Activated CD4-positive, alpha-beta T cell treated with anti-CD3 and anti-CD28 coated beads for 24 hours (primary cell): ENCODE results near the gene B4GALT2.
A peak's percentile ranks its signal among the peaks of the same experiment; 100 is the strongest.

ENCODE experiments used
- DNase-seq, 2 donors: peaks; one replicate each; pipeline ENCODE4 v3.0.0-alpha.2; 2020; ENCODE audit warnings: low read depth in 2 of 2

Gene B4GALT2

DNA sequence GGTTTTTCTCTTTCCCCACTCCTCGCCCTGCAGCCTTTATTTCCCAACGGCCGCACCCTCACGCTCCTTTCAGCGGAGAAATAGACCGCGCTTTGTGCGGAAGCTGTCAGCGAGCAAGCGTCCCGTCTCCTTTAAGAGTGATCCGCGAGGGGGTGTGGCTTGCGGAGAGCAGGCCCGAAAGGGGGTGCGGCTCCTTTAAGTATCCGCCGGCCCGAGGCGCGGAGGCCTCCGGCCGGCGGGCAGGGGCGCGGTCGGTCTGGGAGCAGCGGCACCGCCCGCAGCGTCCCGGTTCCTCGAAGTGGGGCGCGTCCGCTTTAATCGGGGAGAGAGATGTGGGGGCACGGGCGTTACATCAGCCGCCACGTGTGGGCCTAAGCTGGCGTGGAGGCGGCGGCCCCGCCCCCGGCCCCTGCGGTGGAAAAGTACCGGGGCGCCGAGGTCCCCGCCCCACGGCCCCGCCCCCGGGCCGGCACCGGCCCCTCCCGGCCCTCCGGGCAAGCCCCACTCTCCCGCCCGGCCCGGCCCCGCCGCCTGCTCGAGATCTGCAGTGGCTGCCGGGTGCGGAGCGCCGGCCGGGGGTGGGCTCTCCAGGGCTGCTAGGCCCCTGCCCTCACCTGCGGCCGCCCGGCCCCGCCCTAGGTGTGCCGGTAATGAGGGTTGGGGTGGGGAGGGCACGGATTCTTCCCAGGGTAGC, 51.0 kb downstream of the B4GALT2 start:
- peak; percentile 80 to 82 for DNase-seq

DNA sequence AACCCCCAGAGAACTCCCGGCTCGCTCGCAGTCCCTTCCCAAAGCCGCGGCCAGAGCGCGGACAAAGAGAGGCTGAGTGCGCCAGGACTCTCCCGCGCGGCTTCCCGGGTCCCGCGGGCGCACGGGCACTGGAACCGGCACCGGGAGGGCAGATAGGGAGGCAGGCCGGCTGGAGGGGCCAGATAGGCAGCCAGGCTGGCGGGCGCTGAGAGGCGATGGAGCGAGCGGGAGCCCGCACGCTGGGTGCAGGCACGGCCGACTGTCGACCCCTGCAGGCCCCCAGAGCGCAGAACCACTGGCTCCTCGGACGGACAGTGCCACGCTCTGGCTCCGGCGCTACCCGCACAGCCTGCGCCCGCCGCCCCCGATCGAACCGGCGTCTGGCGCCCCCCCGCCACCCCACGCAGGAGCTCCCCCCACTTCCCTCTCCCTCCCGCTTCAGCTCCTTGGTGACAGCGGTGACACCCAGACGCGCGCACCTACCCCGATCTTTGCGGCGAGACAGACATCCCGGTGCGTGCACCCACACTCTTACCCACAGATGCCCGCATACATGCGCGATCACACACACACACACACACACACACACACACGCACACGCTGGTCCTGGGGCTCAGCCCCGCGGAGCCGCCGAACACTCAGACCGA, 51.7 kb downstream of the B4GALT2 start:
- peak; percentile 16 to 23 for DNase-seq

DNA sequence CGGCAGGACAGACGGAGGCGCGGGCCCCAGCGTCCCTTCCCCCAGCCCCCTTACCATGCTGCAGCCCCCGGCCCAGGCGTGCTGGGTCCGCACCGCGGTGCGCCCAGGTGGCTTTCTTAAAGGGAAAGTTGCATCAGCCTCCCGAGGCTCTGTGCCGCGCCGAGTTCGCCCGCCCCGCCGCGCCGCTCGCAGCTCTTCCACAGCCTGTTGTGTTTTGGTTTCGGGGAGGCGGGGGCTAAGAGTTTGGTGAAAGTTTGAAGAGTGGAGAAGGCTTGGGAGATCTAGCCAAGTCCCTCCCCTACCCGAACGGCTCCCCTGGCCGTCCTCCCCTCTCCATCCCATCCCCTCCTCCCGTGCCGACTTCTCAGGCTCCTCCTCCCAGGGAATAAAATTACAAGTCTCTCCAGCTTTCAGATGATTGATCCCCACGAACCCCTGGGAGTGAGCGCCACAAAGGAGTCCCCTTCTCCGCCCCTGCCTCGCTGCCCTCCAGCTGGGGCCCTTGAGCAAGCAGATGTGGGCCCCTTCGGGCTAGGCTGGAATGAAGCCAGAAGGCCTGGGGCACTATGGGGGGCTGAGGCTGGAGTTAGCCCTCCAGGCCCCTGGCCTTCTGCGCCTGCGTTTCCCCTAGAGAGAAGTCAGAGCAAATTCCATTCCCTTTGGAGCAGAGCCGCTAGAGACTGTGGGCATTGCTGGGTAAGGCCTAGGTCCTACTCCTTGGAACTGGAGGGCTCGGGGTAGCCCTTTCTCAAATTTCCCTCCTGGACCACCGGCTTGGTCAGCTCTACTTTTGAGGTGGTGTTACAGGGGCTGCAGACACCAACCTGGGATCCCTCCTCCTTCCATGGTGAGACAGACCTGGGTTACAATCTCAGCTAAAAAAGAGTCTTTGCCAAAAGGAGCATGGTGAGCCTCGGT, 52.5 kb downstream of the B4GALT2 start, which contains the start of gene SLC6A9:
TSS of gene SLC6A9 (minus strand) at position 211 of the 918 bp plus-strand sequence. CDS start 7,185 bp downstream, outside the sequence.
- DNase-seq, result peak; percentile 37 to 38

DNA sequence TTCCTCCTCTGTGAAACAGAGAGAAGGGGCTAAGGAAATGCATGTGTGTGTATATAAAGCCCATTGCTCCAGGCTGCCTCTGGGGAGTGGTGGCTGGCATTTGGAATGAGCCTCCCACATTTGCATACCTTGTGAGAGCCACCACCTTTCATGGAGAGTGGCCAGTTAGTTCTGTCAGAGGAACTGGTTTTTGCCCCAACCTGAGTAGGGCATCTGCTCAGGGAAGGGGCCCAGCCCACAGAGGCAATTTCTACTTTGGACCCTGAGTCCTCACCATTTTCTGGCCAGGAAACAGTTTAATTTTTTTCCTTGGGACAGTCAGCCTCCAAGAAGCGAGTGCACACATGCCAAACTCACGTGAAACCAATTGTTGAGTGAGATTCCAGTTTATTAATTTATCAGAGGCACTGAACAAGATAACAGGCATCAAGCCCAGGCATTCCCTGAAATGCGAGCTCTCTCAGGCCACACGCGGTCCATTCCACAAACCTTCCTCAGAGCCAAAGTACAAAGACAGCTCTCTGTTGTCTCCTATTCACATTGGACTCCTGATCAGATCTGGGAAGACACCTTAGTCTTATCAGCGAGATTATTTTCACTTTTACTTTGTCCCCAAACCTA, 53.3 kb downstream of the B4GALT2 start:
- DNase-seq, result no peak

DNA sequence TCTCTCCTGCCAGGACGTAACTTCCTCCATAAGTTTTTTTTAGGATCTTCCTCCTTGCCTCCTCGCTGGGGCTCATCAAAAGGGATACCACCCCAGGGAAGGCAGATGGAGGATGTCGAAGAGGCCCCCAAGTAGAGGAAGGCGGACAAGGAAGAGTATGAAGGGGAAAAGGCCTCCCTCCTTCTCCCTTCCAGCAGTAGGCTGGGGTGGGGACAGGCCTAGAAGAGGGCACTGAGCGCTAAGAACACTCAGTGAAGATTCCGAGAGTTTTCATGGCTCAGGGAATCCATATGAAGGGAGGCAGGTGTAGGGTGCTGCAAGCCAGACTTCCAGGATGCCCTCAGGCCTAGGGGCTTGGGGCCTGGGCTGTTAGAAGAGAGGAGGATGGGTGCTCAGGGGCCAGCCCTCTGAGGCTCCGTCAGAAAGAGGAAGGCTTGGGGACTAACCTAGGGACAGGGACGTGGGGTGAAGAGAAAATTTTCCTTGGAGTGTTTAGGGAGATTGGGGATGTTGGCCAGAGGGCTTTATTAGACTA, 54.1 kb downstream of the B4GALT2 start:
- DNase-seq, result no peak

DNA sequence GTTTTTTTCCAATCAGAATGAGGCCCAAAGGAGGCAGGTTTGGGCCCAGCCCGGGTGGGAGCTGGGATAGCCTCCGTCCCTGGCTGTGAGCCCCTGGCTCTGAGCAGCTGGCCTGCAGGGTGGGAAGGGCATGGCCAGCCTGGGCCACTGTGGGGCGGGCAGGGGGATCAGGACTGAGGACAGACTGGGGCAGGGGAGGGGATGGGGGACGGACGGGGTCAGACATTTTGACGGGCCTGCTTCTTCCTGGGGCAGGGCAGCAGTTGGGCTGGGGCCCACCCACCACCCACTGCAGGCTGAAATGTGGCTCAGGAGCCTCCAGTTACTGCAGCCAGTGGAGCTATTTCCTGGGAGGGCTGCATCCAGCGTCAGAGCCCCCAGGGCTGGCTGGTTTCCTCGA, 54.7 kb downstream of the B4GALT2 start:
- no peak for DNase-seq

DNA sequence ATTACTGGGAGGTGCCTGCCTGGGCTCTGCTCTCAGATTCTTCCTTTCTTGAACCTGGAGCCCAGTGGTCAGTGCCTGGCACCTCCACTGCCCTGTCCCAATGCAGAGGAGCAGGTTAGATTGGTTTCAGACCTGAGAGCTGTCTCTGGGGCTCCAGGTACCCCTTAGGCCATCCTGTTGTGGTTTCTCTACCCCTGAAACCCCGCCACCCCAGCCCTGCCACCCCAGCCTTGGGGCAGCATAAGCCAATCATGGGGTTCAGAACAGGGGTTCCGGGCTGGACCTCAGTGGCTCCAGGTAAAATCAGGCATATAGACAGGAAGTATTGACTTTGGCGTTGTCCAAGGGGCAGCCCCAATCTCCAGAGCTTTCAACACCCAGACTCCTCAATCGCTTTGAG, 55.4 kb downstream of the B4GALT2 start:
- no peak for DNase-seq

DNA sequence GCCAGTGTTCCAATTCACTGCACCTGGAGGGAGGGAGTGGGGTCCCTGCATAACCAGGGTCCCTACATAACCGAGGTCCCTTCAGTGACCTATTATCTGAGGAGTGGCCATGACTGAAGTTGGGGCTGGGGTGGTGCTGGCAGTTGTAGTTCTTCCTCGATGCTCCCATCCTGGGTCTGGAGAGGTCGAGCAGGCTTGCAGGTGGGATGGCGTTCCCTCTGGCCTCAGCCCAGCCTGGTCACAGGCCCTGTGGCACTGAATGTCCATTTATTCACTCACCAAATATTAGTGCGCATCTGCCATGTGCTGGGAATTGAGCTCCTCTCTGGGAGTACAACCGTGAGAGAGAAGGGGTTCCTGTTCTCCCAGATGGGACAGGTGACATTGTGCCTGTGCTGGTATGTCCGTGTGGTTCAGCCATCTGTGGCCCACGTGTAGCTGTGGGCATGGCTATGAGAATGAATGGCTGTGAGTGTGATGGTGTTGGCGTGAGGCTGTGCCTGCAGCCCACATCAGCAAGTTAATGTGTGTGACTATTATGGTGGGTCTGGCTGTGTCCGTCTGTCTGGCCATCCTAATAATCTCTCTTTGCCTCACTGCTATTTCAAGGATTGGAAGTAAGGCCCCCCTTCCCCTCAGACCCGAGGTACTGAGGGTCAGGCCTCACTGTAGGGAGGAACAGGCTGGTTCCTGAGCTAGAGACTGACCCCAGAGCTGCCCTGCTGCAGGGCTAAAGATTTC, 56.1 kb downstream of the B4GALT2 start:
- DNase-seq, result no peak

DNA sequence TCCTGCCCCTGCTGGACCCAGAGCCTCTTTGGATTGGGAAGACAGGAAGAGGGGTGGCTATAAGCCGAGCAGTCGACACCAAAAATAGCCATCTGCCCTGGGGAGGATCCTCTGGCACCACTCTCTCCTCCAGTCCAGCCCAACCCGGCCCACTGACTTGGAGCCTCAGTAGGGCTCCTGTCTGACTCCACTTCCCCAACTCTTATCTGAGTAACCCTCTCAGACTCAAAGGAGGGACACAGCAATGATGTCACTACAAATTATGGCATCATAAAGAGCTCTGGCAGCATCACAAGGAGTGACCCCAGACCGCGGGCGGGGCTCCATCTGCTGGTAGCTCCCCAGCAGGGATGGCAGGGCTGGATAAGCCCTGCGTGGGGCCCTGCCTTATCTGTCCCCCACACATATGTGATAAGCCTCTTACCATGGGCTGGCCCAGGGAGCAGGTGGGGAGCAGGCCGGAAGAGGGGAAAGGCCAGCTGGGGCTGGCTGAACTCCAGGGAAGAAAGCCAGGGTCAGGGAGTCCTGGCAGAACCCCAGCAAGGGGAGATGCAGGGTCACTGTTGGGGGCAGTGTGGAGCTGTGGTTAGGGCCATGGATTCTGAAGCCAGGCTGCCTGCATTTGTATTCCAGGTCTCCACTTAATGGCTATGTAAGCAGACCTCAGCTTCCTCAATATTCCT, 56.9 kb downstream of the B4GALT2 start:
- no peak for DNase-seq

DNA sequence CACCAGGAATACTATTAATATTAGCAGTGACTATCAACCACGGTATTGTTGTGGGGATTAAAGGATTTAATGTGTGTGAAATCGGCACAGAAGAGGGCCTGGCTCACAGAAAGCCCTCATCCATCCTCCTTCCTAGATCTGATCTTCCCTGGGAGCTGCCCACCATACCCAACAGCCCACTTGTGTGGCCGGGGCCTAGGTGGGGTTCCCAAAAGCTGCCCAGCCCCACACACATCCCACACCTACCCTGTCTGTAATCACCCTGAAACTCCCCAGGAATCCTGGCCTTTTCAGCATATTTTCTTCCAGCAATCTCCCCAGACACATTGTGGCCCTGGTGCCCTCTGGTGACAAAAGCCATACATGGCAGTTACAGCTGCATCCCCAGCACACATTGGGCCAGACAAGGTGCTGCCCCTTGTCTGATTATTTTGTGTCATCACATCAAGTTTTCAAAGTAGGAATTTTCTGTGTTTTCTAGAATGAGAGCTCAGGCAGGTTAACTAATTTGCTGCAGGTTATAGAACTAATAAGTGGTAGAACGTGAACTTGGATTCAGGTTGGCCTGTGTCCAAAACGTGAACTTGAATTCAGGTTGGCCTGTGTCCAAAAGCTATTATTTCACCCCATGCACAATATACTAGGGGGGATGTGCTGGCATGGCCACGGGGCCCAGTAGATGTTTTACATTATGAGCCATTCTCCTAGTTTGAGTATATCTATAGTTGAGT, 57.6 kb downstream of the B4GALT2 start:
- DNase-seq, result peak; percentile 51 to 59

DNA sequence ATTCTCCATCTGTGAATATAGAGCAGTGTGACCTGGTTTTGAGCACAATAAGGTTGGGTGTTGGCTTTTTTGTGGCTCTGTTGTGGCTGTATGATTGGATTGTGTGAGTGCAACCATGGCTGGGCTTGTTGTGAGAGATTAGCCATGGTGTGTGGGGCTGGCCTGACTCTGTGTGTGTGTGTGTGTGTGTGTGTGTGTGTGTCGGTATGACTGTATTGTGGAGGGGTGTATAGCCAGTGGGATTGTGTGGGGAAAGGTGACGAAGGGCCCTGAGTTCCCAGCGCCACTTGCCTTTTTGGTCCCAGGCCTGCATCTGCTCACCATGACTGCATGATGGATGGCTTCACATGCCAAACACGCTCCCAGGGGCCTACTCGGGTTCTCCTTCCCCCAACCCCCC, 58.1 kb downstream of the B4GALT2 start:
- no peak for DNase-seq

DNA sequence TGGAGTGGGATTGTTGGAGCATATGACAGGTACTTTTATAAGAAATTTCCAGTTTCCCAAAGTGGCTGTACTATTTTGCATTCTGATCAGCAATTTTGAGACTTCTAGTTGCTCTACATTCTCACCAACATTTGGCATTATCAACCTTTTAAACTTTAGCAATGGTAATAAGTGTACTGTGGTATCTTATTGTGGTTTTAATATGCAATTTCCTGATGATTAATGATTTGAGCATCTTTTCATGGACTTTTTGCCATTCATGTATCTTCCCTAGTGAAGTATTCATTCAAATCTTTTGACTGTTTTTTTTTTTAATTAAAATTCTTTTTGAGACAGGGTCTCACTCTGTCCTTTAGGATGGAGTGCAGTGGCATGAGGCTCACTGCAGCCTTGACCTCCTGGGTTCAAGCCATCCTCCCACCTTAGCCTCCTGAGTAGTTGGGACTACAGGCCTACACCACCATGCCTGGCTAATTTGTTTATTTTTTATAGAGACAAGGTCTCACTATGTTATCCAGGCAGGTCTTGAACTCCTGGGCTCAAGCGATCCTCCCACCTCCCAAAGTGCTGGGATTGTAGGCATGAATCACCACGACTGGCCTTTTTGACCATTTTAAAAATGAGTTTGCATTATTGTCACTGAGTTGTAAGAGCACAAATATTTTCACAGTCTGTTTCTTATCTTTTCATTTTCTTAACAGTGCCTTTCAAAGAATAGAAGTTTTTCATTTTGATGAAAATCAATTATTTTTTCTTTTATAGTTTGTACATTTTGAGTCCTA, 60.1 kb downstream of the B4GALT2 start:
- DNase-seq, result no peak

DNA sequence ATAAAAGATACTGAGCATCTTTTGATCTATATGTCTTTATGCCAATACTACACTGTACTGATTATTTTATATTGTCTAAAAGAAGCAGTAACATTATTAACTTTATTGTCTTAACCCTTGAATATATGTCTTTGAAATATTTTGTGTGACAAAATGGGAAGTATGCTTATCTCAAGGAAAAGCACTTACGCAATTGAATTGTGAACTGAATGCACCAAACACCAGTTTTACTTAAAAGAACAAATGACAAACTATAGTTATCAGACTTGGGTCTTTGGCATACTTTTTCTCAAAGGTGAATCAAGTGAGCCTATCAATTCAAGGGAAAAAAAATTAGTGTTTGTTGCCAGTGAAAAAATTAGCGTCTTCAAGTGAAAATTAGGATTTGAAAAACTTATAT, 61.4 kb downstream of the B4GALT2 start:
- DNase-seq, result no peak
